ENCODE data around the gene SMOC1. TPM values are rescaled to one million over a fixed set of nuclear protein-coding genes. Genes with fewer than 3 reads are reported as not detected.

SMOC1 gene
- total and polyA plus RNA-seq, 9 of the 15 experiments (the other 6 are each of a cell fraction or from before 2014, with no cell fraction given), result 0.04 TPM; not detected in 8

DNA sequence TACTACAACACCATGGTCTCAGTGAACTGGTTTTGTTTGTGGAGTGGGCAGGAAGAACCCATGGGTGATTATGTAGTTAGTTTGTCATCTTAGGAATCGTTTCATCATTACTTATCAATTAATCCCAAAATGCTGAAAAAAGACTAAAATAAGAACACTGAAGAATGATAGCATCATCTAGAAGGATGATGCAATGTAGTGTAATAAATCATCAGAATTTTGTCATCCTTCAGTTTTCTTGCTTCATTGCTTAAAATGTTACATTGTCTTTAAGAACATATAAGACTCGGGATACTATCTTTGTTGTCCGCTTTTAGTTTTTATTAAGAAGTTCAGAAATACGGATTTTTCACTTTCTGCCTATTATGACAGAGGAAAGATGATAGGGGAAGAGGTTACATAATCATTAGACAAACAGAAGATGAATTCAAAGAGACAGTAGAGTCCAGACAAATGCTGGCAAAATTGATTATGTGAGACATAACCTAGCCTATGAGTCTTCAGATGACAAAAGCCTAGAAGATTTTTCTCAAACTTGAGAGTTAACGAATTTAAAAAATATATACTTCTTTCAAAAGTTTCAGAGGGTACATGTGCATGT lies 10.8 kb upstream of the SMOC1 start:
- no peaks in the 10 kb centered on the region for H3K36me3 ChIP-seq (ENCODE audit: control insufficient read depth, insufficient read depth, low read length)
- DNase-seq (ENCODE audit: extremely low read depth in 1 of 4, low spot score in 3 of 4) (no peak), FAIRE-seq (no peak), ATAC-seq (no peak)
- intact Hi-C loops (cut with micrococcal nuclease), result no loop called here
- H3K9me3 ChIP-seq (replicated peaks; ENCODE audit: control insufficient read depth, insufficient read depth, low read depth, low read length), result no peaks in the 10 kb centered on the region
- H3K9me1 ChIP-seq (ENCODE audit: control insufficient read depth, insufficient read depth, low read length), result no peaks in the 10 kb centered on the region
- ChIA-PET CTCF (ENCODE audit: low intra/inter-chr PET ratio) (no interaction called here), POLR2A (no interaction called here)
- H3K4me1 ChIP-seq (replicated peaks in 1 of 2; ENCODE audit: control insufficient read depth in 2 of 2, insufficient read depth in 2 of 2, low read length in 2 of 2), result no peaks in the 10 kb centered on the region
- H3K79me2 ChIP-seq (ENCODE audit: control insufficient read depth, insufficient read depth, low read length), result no peaks in the 10 kb centered on the region
- no TSS peak for BruUV-seq (replicated peaks)
- H3K27me3 ChIP-seq (ENCODE audit: control insufficient read depth in 2 of 2, insufficient read depth in 2 of 2, low read length in 2 of 2), result no peaks in the 10 kb centered on the region
- 0% methylated on average over 5 of the region's 5 CpGs for WGBS (ENCODE audit: insufficient coverage, low coverage, missing lambda C conversion rate)
- H3K4me2 ChIP-seq (ENCODE audit: insufficient read depth, low read length), result no peak overlapping the region
- no peak overlapping the region for H2AFZ ChIP-seq (ENCODE audit: low read depth, low read length)
- no peak overlapping the region for H3K4me3 ChIP-seq
- no peaks in the 10 kb centered on the region for H4K20me1 ChIP-seq (replicated peaks; ENCODE audit: control insufficient read depth, insufficient read depth, low read length)
- H3K27ac ChIP-seq (ENCODE audit: extremely low read depth, low read depth, low read length), result no peak overlapping the region
- in situ Hi-C loops (cut with MboI), result no loop called here
- H3K9ac ChIP-seq (ENCODE audit: insufficient read depth in 1 of 2, low read depth in 2 of 2, low read length in 2 of 2), result no peak overlapping the region
- no peak for TF ChIP-seq ATF7 (IDR thresholded peaks at IDR 0.05)
- no peak for TF ChIP-seq NR4A1 (CRISPR knock-in tag; IDR thresholded peaks at IDR 0.05)
- TF ChIP-seq NR4A1 (tag; IDR thresholded peaks at IDR 0.05), result no peak
- TF ChIP-seq, protein P1, sequence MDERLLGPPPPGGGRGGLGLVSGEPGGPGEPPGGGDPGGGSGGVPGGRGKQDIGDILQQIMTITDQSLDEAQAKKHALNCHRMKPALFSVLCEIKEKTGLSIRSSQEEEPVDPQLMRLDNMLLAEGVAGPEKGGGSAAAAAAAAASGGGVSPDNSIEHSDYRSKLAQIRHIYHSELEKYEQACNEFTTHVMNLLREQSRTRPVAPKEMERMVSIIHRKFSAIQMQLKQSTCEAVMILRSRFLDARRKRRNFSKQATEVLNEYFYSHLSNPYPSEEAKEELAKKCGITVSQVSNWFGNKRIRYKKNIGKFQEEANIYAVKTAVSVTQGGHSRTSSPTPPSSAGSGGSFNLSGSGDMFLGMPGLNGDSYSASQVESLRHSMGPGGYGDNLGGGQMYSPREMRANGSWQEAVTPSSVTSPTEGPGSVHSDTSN (CRISPR knock-in tag; IDR thresholded peaks at IDR 0.05; ENCODE audit: low read depth), result no peak
- TF ChIP-seq, protein P1 (tag; conservative IDR thresholded peaks at IDR 0.05; ENCODE audit: low read depth), result peak; percentile 50; the same call in 1 of the 2 replicates
- no peak for TF ChIP-seq POLR3A (IDR thresholded peaks at IDR 0.05; ENCODE audit: borderline replicate concordance, extremely low read depth, insufficient read depth, insufficient read length)
- TF ChIP-seq, protein P2, sequence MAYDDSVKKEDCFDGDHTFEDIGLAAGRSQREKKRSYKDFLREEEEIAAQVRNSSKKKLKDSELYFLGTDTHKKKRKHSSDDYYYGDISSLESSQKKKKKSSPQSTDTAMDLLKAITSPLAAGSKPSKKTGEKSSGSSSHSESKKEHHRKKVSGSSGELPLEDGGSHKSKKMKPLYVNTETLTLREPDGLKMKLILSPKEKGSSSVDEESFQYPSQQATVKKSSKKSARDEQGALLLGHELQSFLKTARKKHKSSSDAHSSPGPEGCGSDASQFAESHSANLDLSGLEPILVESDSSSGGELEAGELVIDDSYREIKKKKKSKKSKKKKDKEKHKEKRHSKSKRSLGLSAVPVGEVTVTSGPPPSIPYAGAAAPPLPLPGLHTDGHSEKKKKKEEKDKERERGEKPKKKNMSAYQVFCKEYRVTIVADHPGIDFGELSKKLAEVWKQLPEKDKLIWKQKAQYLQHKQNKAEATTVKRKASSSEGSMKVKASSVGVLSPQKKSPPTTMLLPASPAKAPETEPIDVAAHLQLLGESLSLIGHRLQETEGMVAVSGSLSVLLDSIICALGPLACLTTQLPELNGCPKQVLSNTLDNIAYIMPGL (CRISPR knock-in tag; IDR thresholded peaks at IDR 0.05), result no peak
- no peak for TF ChIP-seq MAFK (IDR thresholded peaks at IDR 0.05; ENCODE audit: low read length)
- no peak for TF ChIP-seq TEAD4 (IDR thresholded peaks at IDR 0.05; ENCODE audit: low read length)
- no peak for TF ChIP-seq TEAD4 (CRISPR knock-in tag; IDR thresholded peaks at IDR 0.05; ENCODE audit: borderline replicate concordance)
- no peak for TF ChIP-seq CEBPG (CRISPR knock-in tag; IDR thresholded peaks at IDR 0.05)
- peak; percentile 89 to 91 for TF ChIP-seq CEBPG (tag; conservative IDR thresholded peaks at IDR 0.05 in 1 of 2, IDR thresholded peaks at IDR 0.05 in 1 of 2)
- TF ChIP-seq NR2C2 (CRISPR knock-in tag; IDR thresholded peaks at IDR 0.05), result no peak
- TF ChIP-seq NR2C2 (tag; IDR thresholded peaks at IDR 0.05), result no peak
- TF ChIP-seq, protein P3, sequence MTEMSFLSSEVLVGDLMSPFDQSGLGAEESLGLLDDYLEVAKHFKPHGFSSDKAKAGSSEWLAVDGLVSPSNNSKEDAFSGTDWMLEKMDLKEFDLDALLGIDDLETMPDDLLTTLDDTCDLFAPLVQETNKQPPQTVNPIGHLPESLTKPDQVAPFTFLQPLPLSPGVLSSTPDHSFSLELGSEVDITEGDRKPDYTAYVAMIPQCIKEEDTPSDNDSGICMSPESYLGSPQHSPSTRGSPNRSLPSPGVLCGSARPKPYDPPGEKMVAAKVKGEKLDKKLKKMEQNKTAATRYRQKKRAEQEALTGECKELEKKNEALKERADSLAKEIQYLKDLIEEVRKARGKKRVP (CRISPR knock-in tag; IDR thresholded peaks at IDR 0.05), result 0 out of 2 replicates have a peak, but pooled peaks have one; percentile 64
- no peak for TF ChIP-seq ZFPM2 (CRISPR knock-in tag; IDR thresholded peaks at IDR 0.05)
- no peak for TF ChIP-seq COPS2 (conservative IDR thresholded peaks at IDR 0.05)
